Activated naive CD8-positive, alpha-beta T cell treated with anti-CD3 and anti-CD28 coated beads, Interleukin-2, amount 10 ng/mL, durations not matched to agents 7 days and 5 days (primary cell): Measurements from ENCODE around the gene SIM2. TPM values are rescaled to one million over a fixed set of nuclear protein-coding genes. Genes with fewer than 3 reads are reported as not detected.

Experiments
- ATAC-seq: fragments of 150-1000 bp; cut with Tn5 transposase; one replicate; pipeline ENCODE4 v1.10.0; 2021; ENCODE audit warnings: low read depth, moderate library complexity
- POLR2A ChIA-PET: fragments of 350-600 bp; sonication (Branson Sonifier 250); formaldehyde crosslinking; loops from one replicate; lab custom pipeline; 2021; ENCODE audit warnings: antibody characterized with exemption; lab: Charles Lee
- DNase-seq: peaks from one replicate; pipeline ENCODE4 v3.0.0; 2021
- H3K27ac Mint-ChIP-seq: one replicate; pipeline ENCODE4 v1.8.0; 2022; ENCODE audit warnings: mild to moderate bottlenecking, mixed read lengths
- H3K27me3 Mint-ChIP-seq: one replicate; pipeline ENCODE4 v1.8.0; 2022; ENCODE audit warnings: mild to moderate bottlenecking, moderate library complexity, mixed read lengths
- H3K36me3 Mint-ChIP-seq: one replicate; pipeline ENCODE4 v1.8.0; 2021; ENCODE audit warnings: mild to moderate bottlenecking, mixed read lengths
- H3K4me1 Mint-ChIP-seq: one replicate; pipeline ENCODE4 v1.8.0; 2021; ENCODE audit warnings: mixed read lengths
- H3K4me3 Mint-ChIP-seq: one replicate; pipeline ENCODE4 v1.8.0; 2022; ENCODE audit warnings: mild to moderate bottlenecking, moderate library complexity, mixed read lengths
- H3K9me3 Mint-ChIP-seq: one replicate; pipeline ENCODE4 v1.8.0; 2021; ENCODE audit warnings: mixed read lengths
- total RNA-seq, 2 experiments: library from RNA; stranded (reverse); gene quantifications; one replicate each; pipeline ENCODE4 v1.2.3, GENCODE V29; 2021

SIM2 gene
- total RNA-seq, 2 experiments from 2014 or later: not detected

GRCh38 chr21:36699546-36700294, 805 bp downstream of the SIM2 start:
- POLR2A ChIA-PET: no interaction called here
- H3K4me3 Mint-ChIP-seq: peak overlapping the region; percentile 52
- DNase-seq: peak; percentile 38
- no peaks in the 10 kb centered on the region for H3K9me3 Mint-ChIP-seq
- no peak for ATAC-seq
- peaks cover 9% of the 10 kb centered on the region for H3K4me1 Mint-ChIP-seq
- H3K27me3 Mint-ChIP-seq: peaks cover 78% of the 10 kb centered on the region
- H3K36me3 Mint-ChIP-seq: peaks cover 6% of the 10 kb centered on the region
- peak overlapping the region; percentile 72 for H3K27ac Mint-ChIP-seq

GRCh38 chr21:36700295-36700970, 1.5 kb downstream of the SIM2 start:
- Mint-ChIP-seq H3K36me3 (peaks cover 4% of the 10 kb centered on the region), H3K9me3 (no peaks in the 10 kb centered on the region), H3K4me3 (peak overlapping the region; percentile 63), H3K27me3 (peaks cover 77% of the 10 kb centered on the region), H3K4me1 (peaks cover 9% of the 10 kb centered on the region), H3K27ac (peak overlapping the region; percentile 72)
- POLR2A ChIA-PET: no interaction called here
- ATAC-seq (no peak), DNase-seq (no peak)

GRCh38 chr21:36700971-36701755, 2.2 kb downstream of the SIM2 start:
- Mint-ChIP-seq H3K27me3 (peaks cover 77% of the 10 kb centered on the region), H3K4me3 (peak overlapping the region; percentile 22), H3K36me3 (peaks cover 3% of the 10 kb centered on the region), H3K4me1 (peaks cover 11% of the 10 kb centered on the region), H3K27ac (no peak overlapping the region), H3K9me3 (no peaks in the 10 kb centered on the region)
- ATAC-seq (no peak), DNase-seq (peak; percentile 46)
- POLR2A ChIA-PET: no interaction called here

GRCh38 chr21:36701756-36702621, 3.1 kb downstream of the SIM2 start:
- H3K27me3 Mint-ChIP-seq: peaks cover 77% of the 10 kb centered on the region
- H3K9me3 Mint-ChIP-seq: no peaks in the 10 kb centered on the region
- POLR2A ChIA-PET: no interaction called here
- H3K36me3 Mint-ChIP-seq: peaks cover 3% of the 10 kb centered on the region
- no peak overlapping the region for H3K27ac Mint-ChIP-seq
- peaks cover 18% of the 10 kb centered on the region for H3K4me1 Mint-ChIP-seq
- DNase-seq (no peak), ATAC-seq (no peak)
- H3K4me3 Mint-ChIP-seq: no peak overlapping the region

GRCh38 chr21:36702622-36702968, 3.7 kb downstream of the SIM2 start:
- Mint-ChIP-seq H3K27me3 (peaks cover 76% of the 10 kb centered on the region), H3K36me3 (peaks cover 3% of the 10 kb centered on the region), H3K4me3 (no peak overlapping the region), H3K4me1 (peaks cover 20% of the 10 kb centered on the region), H3K27ac (no peak overlapping the region), H3K9me3 (no peaks in the 10 kb centered on the region)
- DNase-seq: no peak
- ATAC-seq: no peak
- POLR2A ChIA-PET: no interaction called here

GRCh38 chr21:36703123-36703522, 4.2 kb downstream of the SIM2 start:
- H3K4me1 Mint-ChIP-seq: peaks cover 20% of the 10 kb centered on the region
- no peak overlapping the region for H3K27ac Mint-ChIP-seq
- peaks cover 75% of the 10 kb centered on the region for H3K27me3 Mint-ChIP-seq
- H3K9me3 Mint-ChIP-seq: no peaks in the 10 kb centered on the region
- DNase-seq (no peak), ATAC-seq (no peak)
- POLR2A ChIA-PET: no interaction called here
- peaks cover 3% of the 10 kb centered on the region for H3K36me3 Mint-ChIP-seq
- H3K4me3 Mint-ChIP-seq: no peak overlapping the region

GRCh38 chr21:36703626-36704280, 4.8 kb downstream of the SIM2 start:
- Mint-ChIP-seq H3K4me1 (peaks cover 24% of the 10 kb centered on the region), H3K9me3 (no peaks in the 10 kb centered on the region), H3K36me3 (peaks cover 3% of the 10 kb centered on the region), H3K27me3 (peaks cover 79% of the 10 kb centered on the region), H3K4me3 (no peak overlapping the region), H3K27ac (no peak overlapping the region)
- ATAC-seq (no peak), DNase-seq (no peak)
- POLR2A ChIA-PET: no interaction called here

GRCh38 chr21:36704281-36704957, 5.5 kb downstream of the SIM2 start:
- POLR2A ChIA-PET: no interaction called here
- Mint-ChIP-seq H3K9me3 (no peaks in the 10 kb centered on the region), H3K4me1 (peaks cover 24% of the 10 kb centered on the region), H3K4me3 (no peak overlapping the region), H3K27ac (no peak overlapping the region), H3K27me3 (peaks cover 82% of the 10 kb centered on the region), H3K36me3 (peaks cover 3% of the 10 kb centered on the region)
- no peak for DNase-seq
- no peak for ATAC-seq

GRCh38 chr21:36704958-36705678, 6.2 kb downstream of the SIM2 start:
- ATAC-seq (no peak), DNase-seq (no peak)
- peaks cover 2% of the 10 kb centered on the region for H3K36me3 Mint-ChIP-seq
- no peak overlapping the region for H3K4me3 Mint-ChIP-seq
- no peaks in the 10 kb centered on the region for H3K9me3 Mint-ChIP-seq
- POLR2A ChIA-PET: no interaction called here
- H3K27me3 Mint-ChIP-seq: peaks cover 86% of the 10 kb centered on the region
- H3K27ac Mint-ChIP-seq: no peak overlapping the region
- peaks cover 21% of the 10 kb centered on the region for H3K4me1 Mint-ChIP-seq

GRCh38 chr21:36705679-36706481, 7.0 kb downstream of the SIM2 start:
- DNase-seq (no peak), ATAC-seq (peak; percentile 32)
- no peak overlapping the region for H3K27ac Mint-ChIP-seq
- POLR2A ChIA-PET: no interaction called here
- peaks cover 18% of the 10 kb centered on the region for H3K4me1 Mint-ChIP-seq
- peaks cover 86% of the 10 kb centered on the region for H3K27me3 Mint-ChIP-seq
- no peak overlapping the region for H3K4me3 Mint-ChIP-seq
- H3K36me3 Mint-ChIP-seq: no peaks in the 10 kb centered on the region
- no peaks in the 10 kb centered on the region for H3K9me3 Mint-ChIP-seq

GRCh38 chr21:36706482-36706852, 7.6 kb downstream of the SIM2 start:
- Mint-ChIP-seq H3K4me1 (peaks cover 17% of the 10 kb centered on the region), H3K27me3 (peaks cover 88% of the 10 kb centered on the region), H3K4me3 (no peak overlapping the region), H3K9me3 (no peaks in the 10 kb centered on the region), H3K36me3 (no peaks in the 10 kb centered on the region), H3K27ac (no peak overlapping the region)
- POLR2A ChIA-PET: no interaction called here
- no peak for DNase-seq
- ATAC-seq: no peak
